HepG2 (cell line): ENCODE measurements around the gene NARF. TPM values are rescaled to one million over a fixed set of nuclear protein-coding genes. Genes with fewer than 3 reads are reported as not detected.

Experiments used
- ADNP ChIP-seq: sonication (generic); formaldehyde crosslinking; IDR thresholded peaks from 2 replicates; pipeline ENCODE4 v1.4.0; 2020; ENCODE audit warnings: missing genetic modification reagents
- CREB1 ChIP-seq, 2 experiments: fragments of 450-650 bp in 1 of 2; IDR thresholded peaks; 2 replicates each; pipeline ENCODE4 v1.6.1; 2016 to 2017; ENCODE audit warnings: control low read depth in 1 of 2, mild to moderate bottlenecking in 1 of 2, missing compliant biosample characterization in 1 of 2, missing genetic modification characterization in 1 of 2
- ELF4 ChIP-seq: sonication (generic); formaldehyde crosslinking; IDR thresholded peaks from 2 replicates; pipeline ENCODE4 v1.5.0; 2020; ENCODE audit warnings: missing genetic modification reagents, mild to moderate bottlenecking, moderate library complexity, borderline replicate concordance
- JUN ChIP-seq: sonication (generic); formaldehyde crosslinking; IDR thresholded peaks from 2 replicates; pipeline ENCODE4 v1.4.0; 2020; ENCODE audit warnings: mild to moderate bottlenecking, missing genetic modification reagents
- MAFG ChIP-seq: sonication (generic); formaldehyde crosslinking; IDR thresholded peaks from 2 replicates; pipeline ENCODE4 v1.5.1; 2020; ENCODE audit warnings: mild to moderate bottlenecking, missing genetic modification reagents
- MEIS1 ChIP-seq: sonication (generic); formaldehyde crosslinking; IDR thresholded peaks from 2 replicates; pipeline ENCODE4 v1.9.0; 2021; ENCODE audit warnings: mild to moderate bottlenecking, missing genetic modification reagents, moderate library complexity, borderline replicate concordance
- NFKB2 ChIP-seq: sonication (generic); formaldehyde crosslinking; IDR thresholded peaks from 2 replicates; pipeline ENCODE4 v1.4.0; 2020; ENCODE audit warnings: missing genetic modification reagents, borderline replicate concordance
- SMARCE1 ChIP-seq: fragments of 450-650 bp; IDR thresholded peaks from 2 replicates; pipeline ENCODE4 v1.6.1; 2017; ENCODE audit warnings: borderline replicate concordance
- SNRNP70 ChIP-seq: fragments of 200-400 bp; formaldehyde crosslinking; IDR thresholded peaks from 2 replicates; pipeline ENCODE4 v1.6.1; 2017; ENCODE audit warnings: mild to moderate bottlenecking, low read depth, low read length, moderate library complexity
- U2AF1 ChIP-seq: fragments of 200-400 bp; formaldehyde crosslinking; optimal IDR thresholded peaks from 2 replicates; pipeline ENCODE3; 2017; ENCODE audit warnings: mild to moderate bottlenecking, low read depth, low read length
- ZNF136 ChIP-seq: sonication (generic); formaldehyde crosslinking; IDR thresholded peaks from 2 replicates; pipeline ENCODE4 v1.8.1; 2022; ENCODE audit warnings: low read depth, mild to moderate bottlenecking, moderate library complexity, missing genetic modification reagents
- ZNF607 ChIP-seq: sonication (generic); formaldehyde crosslinking; IDR thresholded peaks from 2 replicates; pipeline ENCODE4 v1.5.1; 2020; ENCODE audit warnings: missing genetic modification reagents, mild to moderate bottlenecking, borderline replicate concordance
- ZNF644 ChIP-seq: IDR thresholded peaks from 2 replicates; pipeline ENCODE4 v1.6.1; 2016; ENCODE audit warnings: low read depth
- polyA plus RNA-seq, 8 experiments: library from polyadenylated mRNA; depleted of rRNA in 3 of 8; stranded (reverse) in 7 of 8; unstranded in 1 of 8; fragments of >200 nt; fragmentation: Illumina TruSeq in 4 of 8; extraction: Trizol in 4 of 8; gene quantifications; 2 replicates each; pipeline versions ENCODE4 v1.2.1 to v1.2.3, GENCODE V29; 2011 to 2016; ENCODE audit warnings: low read depth in 4 of 8, missing spikeins in 1 of 8, mixed read lengths in 1 of 8; ENCODE audit not compliant: insufficient read depth in 1 of 8
- total RNA-seq, 5 experiments: library from RNA; depleted of rRNA; stranded (reverse); fragments of >200 nt; fragmentation: Illumina TruSeq; extraction: Trizol; gene quantifications; 2 replicates each; pipeline ENCODE4 v1.2.3, GENCODE V29; 2016; ENCODE audit warnings: low read depth in 1 of 5
- TF ChIP-seq, protein P1 (sequence below): sonication (generic); formaldehyde crosslinking; IDR thresholded peaks from 2 replicates; pipeline ENCODE4 v1.4.0; 2020; ENCODE audit warnings: mild to moderate bottlenecking, missing genetic modification reagents
- TF ChIP-seq, protein P2 (sequence below): sonication (generic); formaldehyde crosslinking; IDR thresholded peaks from 2 replicates; pipeline ENCODE4 v1.8.1; 2023; ENCODE audit warnings: mild to moderate bottlenecking, missing genetic modification reagents
- TF ChIP-seq, protein P3 (sequence below): sonication (generic); formaldehyde crosslinking; IDR thresholded peaks from 2 replicates; pipeline ENCODE4 v1.5.0; 2020; ENCODE audit warnings: missing genetic modification reagents

Gene NARF
- total and polyA plus RNA-seq, 2 of the 13 experiments (the other 11 are each of a cell fraction or from before 2014, with no cell fraction given), result 61.1 to 144 TPM

DNA sequence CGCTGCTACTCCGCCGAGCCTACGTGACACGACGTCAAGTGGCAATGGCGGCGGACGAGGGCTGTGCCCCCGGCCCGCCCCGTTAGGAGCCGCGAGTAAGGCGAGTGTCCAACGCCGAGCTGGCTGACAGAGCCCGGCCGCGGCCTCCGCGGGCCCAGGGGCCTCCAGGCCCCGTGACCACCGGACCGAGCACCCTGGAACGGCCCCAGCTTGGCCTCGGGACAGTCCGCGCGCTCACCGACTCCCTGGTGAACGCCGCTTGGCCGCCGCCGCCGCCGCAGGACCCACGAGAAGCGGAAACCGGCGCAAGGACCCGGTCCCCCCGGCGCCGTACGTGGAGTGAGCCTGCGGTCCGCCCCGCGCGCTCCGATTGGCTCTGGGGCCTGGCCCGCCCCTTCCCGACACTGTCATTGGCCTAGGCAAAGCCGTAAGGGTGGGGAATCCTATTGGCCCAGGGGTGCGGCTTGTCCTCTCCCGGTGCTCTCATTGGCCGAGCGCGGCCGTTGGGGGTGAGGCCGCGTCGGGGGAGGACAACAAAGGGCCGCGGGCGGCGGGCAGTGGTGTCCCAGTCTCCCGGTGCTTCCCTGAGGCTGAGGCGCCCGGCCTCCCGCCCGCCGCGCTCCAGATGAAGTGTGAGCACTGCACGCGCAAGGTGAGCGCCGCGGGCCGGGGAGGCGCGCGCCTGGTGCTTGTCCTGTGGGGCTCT is at the start of gene NARF (continued):
- TF ChIP-seq, protein P1, sequence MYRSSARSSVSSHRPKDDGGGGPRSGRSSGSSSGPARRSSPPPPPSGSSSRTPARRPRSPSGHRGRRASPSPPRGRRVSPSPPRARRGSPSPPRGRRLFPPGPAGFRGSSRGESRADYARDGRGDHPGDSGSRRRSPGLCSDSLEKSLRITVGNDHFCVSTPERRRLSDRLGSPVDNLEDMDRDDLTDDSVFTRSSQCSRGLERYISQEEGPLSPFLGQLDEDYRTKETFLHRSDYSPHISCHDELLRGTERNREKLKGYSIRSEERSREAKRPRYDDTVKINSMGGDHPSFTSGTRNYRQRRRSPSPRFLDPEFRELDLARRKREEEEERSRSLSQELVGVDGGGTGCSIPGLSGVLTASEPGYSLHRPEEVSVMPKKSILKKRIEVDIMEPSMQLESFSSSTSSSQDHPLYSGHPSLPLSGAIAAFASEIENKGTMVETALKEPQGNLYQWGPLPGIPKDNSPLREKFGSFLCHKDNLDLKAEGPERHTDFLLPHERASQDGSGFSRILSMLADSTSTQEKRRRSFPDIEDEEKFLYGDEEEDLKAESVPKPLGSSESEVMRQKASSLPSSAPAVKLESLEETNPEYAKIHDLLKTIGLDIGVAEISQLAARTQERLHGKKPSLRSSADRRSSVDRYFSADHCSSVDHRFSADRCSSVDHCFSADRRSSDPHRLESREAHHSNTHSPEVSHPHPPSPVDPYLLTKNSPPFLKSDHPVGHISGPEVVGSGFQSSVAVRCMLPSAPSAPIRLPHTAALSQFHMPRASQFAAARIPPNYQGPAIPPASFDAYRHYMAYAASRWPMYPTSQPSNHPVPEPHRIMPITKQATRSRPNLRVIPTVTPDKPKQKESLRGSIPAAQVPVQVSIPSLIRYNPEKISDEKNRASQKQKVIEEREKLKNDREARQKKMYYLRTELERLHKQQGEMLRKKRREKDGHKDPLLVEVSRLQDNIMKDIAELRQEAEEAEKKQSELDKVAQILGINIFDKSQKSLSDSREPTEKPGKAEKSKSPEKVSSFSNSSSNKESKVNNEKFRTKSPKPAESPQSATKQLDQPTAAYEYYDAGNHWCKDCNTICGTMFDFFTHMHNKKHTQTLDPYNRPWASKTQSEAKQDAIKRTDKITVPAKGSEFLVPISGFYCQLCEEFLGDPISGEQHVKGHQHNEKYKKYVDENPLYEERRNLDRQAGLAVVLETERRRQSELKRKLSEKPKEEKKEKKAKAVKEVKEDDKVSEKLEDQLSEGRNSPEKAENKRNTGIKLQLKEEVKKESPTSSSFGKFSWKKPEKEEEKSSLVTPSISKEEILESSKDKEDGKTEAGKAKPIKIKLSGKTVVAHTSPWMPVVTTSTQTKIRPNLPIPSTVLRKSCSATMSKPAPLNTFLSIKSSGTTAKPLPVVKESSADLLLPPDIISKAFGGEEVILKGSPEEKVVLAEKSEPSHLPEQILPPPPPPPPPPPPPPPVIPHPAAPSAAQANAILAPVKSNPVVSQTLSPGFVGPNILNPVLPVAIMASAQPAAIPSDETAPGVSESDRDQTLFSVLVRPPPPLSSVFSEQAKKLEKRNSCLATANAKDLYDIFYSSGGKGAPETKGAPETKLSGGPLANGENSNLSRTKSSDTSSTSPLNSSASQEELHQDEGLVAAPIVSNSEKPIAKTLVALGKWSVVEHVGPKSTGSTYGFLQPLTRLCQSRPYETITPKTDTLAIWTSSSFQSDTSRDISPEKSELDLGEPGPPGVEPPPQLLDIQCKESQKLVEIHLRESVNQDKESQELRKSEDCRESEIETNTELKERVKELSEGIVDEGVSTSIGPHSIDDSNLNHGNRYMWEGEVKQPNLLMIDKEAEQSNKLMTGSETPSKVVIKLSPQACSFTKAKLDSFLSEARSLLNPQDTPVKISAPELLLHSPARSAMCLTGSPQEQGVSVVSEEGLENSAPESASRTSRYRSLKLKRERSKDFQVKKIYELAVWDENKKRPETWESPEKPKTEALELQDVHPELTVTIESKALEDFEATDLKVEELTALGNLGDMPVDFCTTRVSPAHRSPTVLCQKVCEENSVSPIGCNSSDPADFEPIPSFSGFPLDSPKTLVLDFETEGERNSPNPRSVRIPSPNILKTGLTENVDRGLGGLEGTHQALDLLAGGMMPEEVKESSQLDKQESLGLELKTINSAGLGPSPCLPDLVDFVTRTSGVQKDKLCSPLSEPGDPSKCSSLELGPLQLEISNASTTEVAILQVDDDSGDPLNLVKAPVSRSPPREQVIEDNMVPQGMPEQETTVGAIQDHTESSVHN, result peak; percentile 94
- TF ChIP-seq ADNP (CRISPR knock-in tag) (no peak), SMARCE1 (no peak), MAFG (CRISPR knock-in tag) (no peak), U2AF1 (peak; percentile 87), CREB1 (IDR thresholded peaks at IDR 0.05) (peak; percentile 81), CREB1 (CRISPR knock-in tag; IDR thresholded peaks at IDR 0.05) (no peak), ZNF644 (no peak), ZNF136 (CRISPR knock-in tag) (peak; percentile 91), ELF4 (CRISPR knock-in tag) (peak; percentile 96), NFKB2 (peak; percentile 89; the same call in 1 of the 2 replicates), JUN (CRISPR knock-in tag) (peak; percentile 82; the same call in 1 of the 2 replicates), MEIS1 (0 out of 2 replicates have a peak, but pooled peaks have one; percentile 81), SNRNP70 (no peak), ZNF607 (peak; percentile 80; the same call in 1 of the 2 replicates)
- TF ChIP-seq, protein P2, sequence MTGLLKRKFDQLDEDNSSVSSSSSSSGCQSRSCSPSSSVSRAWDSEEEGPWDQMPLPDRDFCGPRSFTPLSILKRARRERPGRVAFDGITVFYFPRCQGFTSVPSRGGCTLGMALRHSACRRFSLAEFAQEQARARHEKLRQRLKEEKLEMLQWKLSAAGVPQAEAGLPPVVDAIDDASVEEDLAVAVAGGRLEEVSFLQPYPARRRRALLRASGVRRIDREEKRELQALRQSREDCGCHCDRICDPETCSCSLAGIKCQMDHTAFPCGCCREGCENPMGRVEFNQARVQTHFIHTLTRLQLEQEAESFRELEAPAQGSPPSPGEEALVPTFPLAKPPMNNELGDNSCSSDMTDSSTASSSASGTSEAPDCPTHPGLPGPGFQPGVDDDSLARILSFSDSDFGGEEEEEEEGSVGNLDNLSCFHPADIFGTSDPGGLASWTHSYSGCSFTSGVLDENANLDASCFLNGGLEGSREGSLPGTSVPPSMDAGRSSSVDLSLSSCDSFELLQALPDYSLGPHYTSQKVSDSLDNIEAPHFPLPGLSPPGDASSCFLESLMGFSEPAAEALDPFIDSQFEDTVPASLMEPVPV, result peak; percentile 84; the same call in 1 of the 2 replicates
- TF ChIP-seq, protein P3, sequence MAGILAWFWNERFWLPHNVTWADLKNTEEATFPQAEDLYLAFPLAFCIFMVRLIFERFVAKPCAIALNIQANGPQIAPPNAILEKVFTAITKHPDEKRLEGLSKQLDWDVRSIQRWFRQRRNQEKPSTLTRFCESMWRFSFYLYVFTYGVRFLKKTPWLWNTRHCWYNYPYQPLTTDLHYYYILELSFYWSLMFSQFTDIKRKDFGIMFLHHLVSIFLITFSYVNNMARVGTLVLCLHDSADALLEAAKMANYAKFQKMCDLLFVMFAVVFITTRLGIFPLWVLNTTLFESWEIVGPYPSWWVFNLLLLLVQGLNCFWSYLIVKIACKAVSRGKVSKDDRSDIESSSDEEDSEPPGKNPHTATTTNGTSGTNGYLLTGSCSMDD, result peak; percentile 72; the same call in 1 of the 2 replicates
